Fibroblast of lung (primary cell): Measurements from ENCODE around the gene NTSR1. TPM values are rescaled to one million over a fixed set of nuclear protein-coding genes. Genes with fewer than 3 reads are reported as not detected.

Experiments
- DNase-seq, 2 donors: peaks; one replicate each; pipeline versions ENCODE4 v3.0.0 to v3.0.0-alpha.2; 2010; ENCODE audit warnings: low read depth in 2 of 2
- H2AFZ ChIP-seq: 2 replicates; pipeline ENCODE4 v1.5.1; 2012; ENCODE audit warnings: low read length, control low read depth, inconsistent platforms
- H3K27ac ChIP-seq: 2 replicates; pipeline ENCODE4 v1.5.1; 2011; ENCODE audit warnings: low read length, control low read depth; ENCODE audit not compliant: insufficient read depth
- H3K27me3 ChIP-seq: 2 replicates; pipeline ENCODE4 v1.5.1; 2011; ENCODE audit warnings: mild to moderate bottlenecking, low read length; ENCODE audit not compliant: control insufficient read depth, insufficient read depth
- H3K36me3 ChIP-seq: 2 replicates; pipeline ENCODE4 v1.5.1; 2011; ENCODE audit warnings: low read length; ENCODE audit not compliant: control insufficient read depth, insufficient read depth
- H3K4me1 ChIP-seq: 2 replicates; pipeline ENCODE4 v1.5.1; 2011; ENCODE audit warnings: low read length; ENCODE audit not compliant: control insufficient read depth, insufficient read depth; ENCODE audit errors: extremely low read depth
- H3K4me2 ChIP-seq: 2 replicates; pipeline ENCODE4 v1.5.1; 2011; ENCODE audit warnings: low read length, control low read depth; ENCODE audit not compliant: insufficient read depth; ENCODE audit errors: extremely low read depth
- H3K4me3 ChIP-seq, 4 experiments: fragments of 200-600 bp in 1 of 4; sonication (generic) in 1 of 4; replicated peaks in 1 of 4; 2 replicates each; pipeline ENCODE4 v1.5.1; 2011 to 2016; ENCODE audit warnings: low read length in 4 of 4, low read depth in 3 of 4, mild to moderate bottlenecking in 3 of 4, control low read depth in 2 of 4, inconsistent platforms in 1 of 4, mixed read lengths in 1 of 4; ENCODE audit not compliant: insufficient read depth in 1 of 4; ENCODE audit errors: control extremely low read depth in 1 of 4
- H3K79me2 ChIP-seq: 2 replicates; pipeline ENCODE4 v1.5.1; 2012; ENCODE audit warnings: mild to moderate bottlenecking, low read length, inconsistent platforms; ENCODE audit not compliant: control insufficient read depth, insufficient read depth
- H3K9ac ChIP-seq: 2 replicates; pipeline ENCODE4 v1.5.1; 2011; ENCODE audit warnings: mild to moderate bottlenecking, low read length, control low read depth; ENCODE audit not compliant: insufficient read depth
- H3K9me3 ChIP-seq: 2 replicates; pipeline ENCODE4 v1.5.1; 2012; ENCODE audit warnings: low read depth, low read length; ENCODE audit not compliant: control insufficient read depth, insufficient read depth
- H4K20me1 ChIP-seq: 2 replicates; pipeline ENCODE4 v1.5.1; 2011; ENCODE audit warnings: low read length; ENCODE audit not compliant: control insufficient read depth, insufficient read depth; ENCODE audit errors: extremely low read depth
- CTCF ChIP-seq, 2 donors: IDR thresholded peaks in 1 of 2; conservative IDR thresholded peaks in 1 of 2; 1 replicate in 1 of 2; 2 replicates in 1 of 2; pipeline ENCODE4 v1.5.1; 2011 to 2012; ENCODE audit warnings: low read length in 2 of 2, control low read depth in 1 of 2, inconsistent platforms in 1 of 2, low read depth in 1 of 2, mild to moderate bottlenecking in 1 of 2
- EZH2 ChIP-seq: IDR thresholded peaks from 2 replicates; pipeline ENCODE4 v1.5.1; 2012; ENCODE audit warnings: low read length, control low read depth, mild to moderate bottlenecking; ENCODE audit errors: missing control alignments
- polyA plus RNA-seq, 2 donors: library from polyadenylated mRNA; depleted of rRNA in 1 of 2; stranded (reverse) in 1 of 2; unstranded in 1 of 2; fragments of >200 nt; gene quantifications; 2 replicates each; pipeline ENCODE4 v1.2.1, GENCODE V29; 2011 to 2012; ENCODE audit warnings: missing spikeins in 1 of 2
- total RNA-seq: library from RNA; depleted of rRNA; stranded (reverse); fragments of >200 nt; gene quantifications from 2 replicates; pipeline ENCODE4 v1.2.1, GENCODE V29; 2014

The NTSR1 gene
- total and polyA plus RNA-seq, 2 donors (not counting 1 experiment from before 2014, with no cell fraction given): 0.05 to 0.33 TPM

GRCh38 chr20:62807444-62808210, 99.0 kb downstream of the NTSR1 start:
- Histone ChIP-seq H3K36me3 (peaks cover 29% of the 10 kb centered on the region), H2AFZ (no peak overlapping the region), H3K79me2 (peaks cover 26% of the 10 kb centered on the region), H3K9me3 (no peaks in the 10 kb centered on the region), H3K4me3 (no peak overlapping the region), H3K9ac (no peak overlapping the region), H3K4me2 (no peak overlapping the region), H4K20me1 (no peaks in the 10 kb centered on the region), H3K27ac (no peak overlapping the region), H3K4me1 (no peaks in the 10 kb centered on the region), H3K27me3 (no peaks in the 10 kb centered on the region)
- TF ChIP-seq CTCF (conservative IDR thresholded peaks at IDR 0.05 in 1 of 2, IDR thresholded peaks at IDR 0.05 in 1 of 2; ENCODE audit: low read depth in 1 of 2, low read length in 2 of 2) (no peak), EZH2 (no peak)
- no peak for DNase-seq

GRCh38 chr20:62808211-62808865, 99.7 kb downstream of the NTSR1 start:
- Histone ChIP-seq H3K27ac (no peak overlapping the region), H3K9ac (no peak overlapping the region), H3K27me3 (no peaks in the 10 kb centered on the region), H3K79me2 (peaks cover 26% of the 10 kb centered on the region), H3K9me3 (no peaks in the 10 kb centered on the region), H3K4me3 (no peak overlapping the region), H3K4me1 (no peaks in the 10 kb centered on the region), H3K36me3 (peaks cover 33% of the 10 kb centered on the region), H2AFZ (no peak overlapping the region), H3K4me2 (no peak overlapping the region), H4K20me1 (no peaks in the 10 kb centered on the region)
- TF ChIP-seq CTCF (conservative IDR thresholded peaks at IDR 0.05 in 1 of 2, IDR thresholded peaks at IDR 0.05 in 1 of 2; ENCODE audit: low read depth in 1 of 2, low read length in 2 of 2): peak; percentile 90 to 92
- no peak for TF ChIP-seq EZH2
- peak in 1 of 2 donors; percentile 61 for DNase-seq

- H2AFZ ChIP-seq: no peak overlapping the region
- no peak overlapping the region for H3K9ac ChIP-seq
- no peaks in the 10 kb centered on the region for H3K4me1 ChIP-seq
- no peak overlapping the region for H3K4me2 ChIP-seq
- H3K27me3 ChIP-seq: no peaks in the 10 kb centered on the region
- no peak overlapping the region for H3K4me3 ChIP-seq
- peaks cover 26% of the 10 kb centered on the region for H3K79me2 ChIP-seq
- H3K27ac ChIP-seq: no peak overlapping the region
- no peak for DNase-seq
- no peak for TF ChIP-seq EZH2
- no peak for TF ChIP-seq CTCF (conservative IDR thresholded peaks at IDR 0.05 in 1 of 2, IDR thresholded peaks at IDR 0.05 in 1 of 2; ENCODE audit: low read depth in 1 of 2, low read length in 2 of 2)
- H3K9me3 ChIP-seq: no peaks in the 10 kb centered on the region
- peaks cover 34% of the 10 kb centered on the region for H3K36me3 ChIP-seq
- H4K20me1 ChIP-seq: no peaks in the 10 kb centered on the region
Measured at GRCh38 chr20:62809530-62810428, 101.1 kb downstream of the NTSR1 start.
